GM19397 (cell line): Measurements from ENCODE around the gene ACAD11.

Source experiments
- ATAC-seq: cut with Tn5 transposase; IDR thresholded peaks from one replicate; pipeline ENCODE4 v1.9.1; 2021; ENCODE audit warnings: mild to moderate bottlenecking, moderate library complexity; ENCODE audit not compliant: unreplicated experiment

ACAD11 gene

DNA sequence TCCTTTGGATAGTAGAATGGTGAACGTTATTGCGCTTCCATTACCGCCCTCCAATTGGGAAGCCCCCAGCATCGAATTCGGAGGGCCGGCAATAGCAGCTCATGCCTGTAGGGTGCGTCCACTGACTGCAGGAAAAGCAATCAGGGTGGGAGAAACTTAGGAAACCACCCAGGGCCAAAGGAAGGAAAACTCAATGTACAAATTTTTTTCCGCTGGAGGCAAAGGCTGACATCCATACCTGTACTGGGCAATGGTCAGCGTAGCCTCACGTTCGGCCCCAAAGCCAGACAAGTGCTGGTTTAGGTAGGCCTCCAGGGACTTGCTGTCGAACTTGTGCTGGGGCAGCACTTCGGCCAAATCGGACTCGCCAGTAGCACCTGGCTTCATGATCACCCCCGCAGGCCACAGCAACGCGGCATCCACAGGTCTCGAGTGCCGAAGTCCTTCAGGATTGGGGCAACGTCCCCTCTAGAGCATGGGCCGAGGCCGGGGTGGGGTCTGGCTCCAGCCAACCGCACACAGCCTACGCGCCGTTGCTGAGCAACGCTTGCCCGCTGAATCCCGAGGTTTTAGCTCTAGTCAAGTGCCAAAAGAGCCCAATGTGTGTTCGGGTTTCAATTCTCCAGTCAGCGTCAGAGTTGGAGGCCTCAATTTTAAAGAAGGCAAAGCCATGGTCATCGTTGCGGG is at the start of gene ACAD11:
TSS of gene ACAD11 (minus strand) at position 445 of the 687 bp plus-strand sequence. CDS start at position 387, 58 bp downstream.
- peak; percentile 58 for ATAC-seq

- ATAC-seq = no peak
Observed at GRCh38 chr3:132703733-132704132, 44.1 kb upstream of the ACAD11 start.

DNA sequence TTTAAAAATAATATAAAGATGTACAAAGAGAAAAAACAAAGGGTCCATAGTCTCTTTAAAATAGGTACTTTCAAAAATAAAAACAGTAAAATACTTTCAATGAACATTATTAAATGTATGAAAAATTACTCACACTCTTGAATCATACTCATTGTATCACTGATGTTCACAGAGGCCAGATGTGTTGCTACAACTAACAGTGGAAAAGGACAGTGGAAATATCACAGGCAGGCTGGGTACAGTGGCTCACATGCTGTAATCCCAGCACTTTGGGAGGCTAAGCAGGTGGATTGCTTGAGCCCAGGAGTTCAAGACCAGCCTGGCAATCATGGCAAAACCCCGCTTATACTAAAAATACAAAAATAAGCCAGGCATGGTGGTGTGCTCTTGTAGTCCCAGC is 35.8 kb upstream of the ACAD11 start:
- ATAC-seq = no peak

DNA sequence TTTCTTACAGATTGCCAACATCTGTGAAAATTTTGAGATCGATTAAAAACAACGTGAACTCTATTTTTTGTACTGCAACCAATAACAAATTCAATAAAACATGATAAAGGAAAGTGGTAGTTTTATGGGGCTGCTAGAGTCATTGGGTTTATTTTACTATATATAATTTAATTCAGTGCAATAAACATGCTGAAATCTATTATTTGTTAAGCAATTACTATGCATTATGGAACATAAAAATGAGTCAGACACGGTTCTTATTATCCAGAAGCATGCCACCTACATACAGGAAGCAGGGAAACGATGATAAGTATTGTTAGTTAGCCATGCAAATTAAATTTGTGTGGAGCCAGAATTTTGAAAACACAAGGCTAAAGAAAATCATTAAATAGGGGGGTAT is 35.4 kb upstream of the ACAD11 start:
- ATAC-seq = no peak

- no peak for ATAC-seq
Observed at GRCh38 chr3:132690040-132690439, 30.4 kb upstream of the ACAD11 start.

DNA sequence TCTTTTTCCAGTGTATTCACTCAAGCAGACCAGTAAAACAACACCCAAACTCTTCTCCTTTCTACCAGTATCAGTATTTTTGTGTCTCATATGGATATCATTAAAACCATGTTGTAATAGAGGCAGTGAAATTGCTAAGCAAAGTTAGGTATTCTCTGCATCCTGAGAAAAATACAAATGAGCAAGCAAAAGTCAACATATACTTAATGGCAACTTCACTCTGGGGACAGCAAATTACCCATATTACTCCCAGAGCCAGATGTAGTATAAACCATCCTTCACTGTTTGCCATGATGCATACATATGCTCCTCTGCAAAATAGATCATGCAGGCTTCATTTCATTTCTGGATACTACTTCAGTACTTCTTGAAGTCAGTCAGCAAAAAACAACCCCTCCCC is 22.6 kb upstream of the ACAD11 start:
- ATAC-seq = no peak

DNA sequence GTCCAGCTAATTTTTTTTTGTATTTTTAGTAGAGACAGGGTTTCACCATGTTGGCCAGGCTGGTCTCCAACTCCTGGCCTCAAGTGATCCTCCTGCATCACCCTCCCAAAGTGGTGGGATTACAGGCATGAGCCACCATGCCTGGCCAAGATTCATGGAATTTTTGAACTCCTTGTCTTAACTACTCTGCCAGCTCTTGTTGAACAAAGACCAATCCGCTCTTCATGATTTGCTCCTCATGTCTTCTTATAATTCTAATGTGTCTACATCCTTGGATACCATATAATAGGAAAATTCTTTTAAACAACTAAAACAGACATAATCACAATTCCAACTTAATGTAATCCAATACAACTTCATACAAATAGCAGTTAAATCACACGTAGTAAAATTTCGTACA is 21.8 kb upstream of the ACAD11 start:
- ATAC-seq = no peak

DNA sequence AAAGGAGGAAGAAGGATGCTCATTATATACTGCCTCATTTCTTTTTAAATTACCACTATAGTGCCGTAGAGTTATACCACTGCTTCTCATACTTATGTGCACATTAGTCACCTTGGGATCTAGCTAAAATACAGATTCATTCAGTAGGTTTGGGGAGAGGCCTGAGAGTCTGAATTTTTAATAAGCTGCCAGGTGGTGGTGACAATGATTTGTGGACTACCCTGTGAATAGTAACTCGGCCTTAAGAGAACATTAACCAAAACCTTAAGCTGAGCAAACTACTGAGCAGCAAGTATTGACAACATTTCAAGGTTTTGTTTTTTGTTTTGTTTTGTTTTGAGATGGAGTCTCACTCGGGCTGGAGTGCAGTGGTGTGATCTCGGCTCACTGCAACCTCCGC is 20.3 kb upstream of the ACAD11 start:
- ATAC-seq = no peak

- no peak for ATAC-seq
Observed at GRCh38 chr3:132675408-132675807, 15.8 kb upstream of the ACAD11 start.

GRCh38 chr3:132669256-132669777 is 9.7 kb upstream of the ACAD11 start:
- ATAC-seq = no peak

- no peak for ATAC-seq
Observed at GRCh38 chr3:132665230-132665745, 5.7 kb upstream of the ACAD11 start.

GRCh38 chr3:132662212-132662611 is 2.6 kb upstream of the ACAD11 start:
- ATAC-seq = no peak

- ATAC-seq = no peak
Observed at GRCh38 chr3:132661101-132661500, 1.5 kb upstream of the ACAD11 start.

- ATAC-seq = no peak
Observed at GRCh38 chr3:132660811-132661070, 1.1 kb upstream of the ACAD11 start.

- ATAC-seq = peak; percentile 84
Observed at GRCh38 chr3:132660052-132660810, 622 bp upstream of the ACAD11 start, which contains the start of gene UBA5. Gene UBA5 (plus strand): TSS chr3:132660329. CDS start chr3:132660538, 209 bp downstream.

DNA sequence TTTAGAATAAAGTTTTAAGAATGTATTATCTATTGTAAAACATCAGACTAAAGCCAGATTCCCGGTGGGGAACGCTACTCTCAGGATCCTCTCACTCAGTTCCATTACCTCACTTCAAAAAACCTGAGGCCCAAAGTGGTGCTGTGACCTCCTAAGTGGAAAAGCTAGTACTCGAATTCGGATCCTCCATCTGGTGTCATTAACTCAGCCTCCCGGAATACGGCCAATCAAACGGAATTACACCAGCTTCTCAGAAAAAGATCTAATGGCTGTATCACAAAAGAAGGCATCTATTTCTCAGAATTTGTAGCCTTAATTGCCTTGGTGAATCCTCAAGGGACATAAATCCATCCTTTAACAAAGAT is 627 bp downstream of the ACAD11 start:
- no peak for ATAC-seq

GRCh38 chr3:132657869-132658747 is 1.5 kb downstream of the ACAD11 start:
- no peak for ATAC-seq

DNA sequence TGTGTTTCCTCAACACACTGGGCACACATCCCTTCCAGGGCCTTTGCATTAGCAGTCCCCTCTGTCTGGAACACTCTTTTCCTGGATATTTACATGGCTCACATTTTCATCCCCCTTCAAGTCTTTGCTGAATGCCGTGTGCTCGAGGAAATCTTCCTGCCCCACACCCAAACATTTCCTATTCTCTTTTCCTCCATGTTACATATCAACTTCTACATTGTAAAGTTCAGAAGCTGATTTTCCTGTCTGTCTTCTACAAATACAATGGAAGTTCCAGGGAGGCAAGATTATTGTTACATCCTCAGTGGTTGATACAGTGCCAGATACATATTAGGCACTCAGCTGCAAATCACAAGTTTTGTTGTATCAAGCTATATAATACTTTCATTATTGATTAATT is 4.1 kb downstream of the ACAD11 start:
- no peak for ATAC-seq

DNA sequence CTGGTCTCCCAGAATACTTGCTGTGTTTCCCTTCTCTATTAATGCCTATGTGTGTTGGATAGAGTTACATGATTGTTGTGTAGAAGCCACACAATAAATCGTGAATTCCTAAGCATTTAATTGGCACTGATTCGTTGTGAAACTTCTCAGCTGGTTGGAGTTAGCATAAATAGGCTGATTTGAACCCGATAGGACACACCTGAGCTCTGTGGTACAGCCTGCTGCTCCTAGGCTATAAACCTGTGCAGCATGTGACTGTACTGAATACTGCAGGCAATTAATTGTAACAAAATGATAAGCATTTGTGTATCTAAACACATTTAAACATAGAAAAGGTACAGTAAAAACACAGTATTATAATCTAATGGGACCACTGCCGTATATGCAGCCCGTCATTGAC is 4.9 kb downstream of the ACAD11 start:
- ATAC-seq = no peak

- ATAC-seq = no peak
Observed at GRCh38 chr3:132654190-132654589, 5.4 kb downstream of the ACAD11 start.

DNA sequence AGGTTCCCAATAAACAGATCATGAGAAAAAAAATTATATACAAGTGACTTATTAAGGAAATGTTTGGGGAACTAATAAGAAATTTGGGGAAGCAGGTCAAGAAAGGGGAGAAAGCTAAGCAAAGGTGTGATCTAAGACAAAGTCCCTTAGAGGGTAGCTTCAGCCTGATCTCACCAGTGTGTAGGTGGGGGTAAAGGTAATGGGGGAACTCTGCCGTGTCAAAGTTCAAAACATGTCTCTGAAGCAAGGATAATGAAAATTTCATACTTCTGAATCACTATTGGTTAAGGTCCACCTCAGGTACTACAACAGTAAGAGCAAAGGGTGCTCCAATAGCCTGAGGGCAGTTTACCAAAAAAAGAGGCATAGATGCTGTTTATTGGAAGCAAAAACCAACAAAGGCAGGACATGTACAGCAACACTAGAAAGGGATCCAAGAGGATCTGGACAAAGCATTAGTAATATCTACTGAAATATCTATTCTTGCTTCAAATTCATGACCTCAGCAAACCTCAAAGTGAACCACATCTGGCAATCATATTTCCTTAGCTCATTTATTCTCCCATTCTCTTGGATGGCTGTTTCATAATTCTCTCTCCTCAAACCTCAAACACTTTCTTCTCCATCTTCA is 6.9 kb downstream of the ACAD11 start:
- no peak for ATAC-seq
